HG03565 (cell line): ENCODE measurements around the gene HCRT.
"Not testable (repeated sequence)": the region's sequence is repeated elsewhere in the genome, so short reads cannot be mapped to it uniquely, and the experiment has no call there.

Experiments used
- ATAC-seq: cut with Tn5 transposase; IDR thresholded peaks from one replicate; pipeline ENCODE4 v1.9.1; 2021; ENCODE audit warnings: mild to moderate bottlenecking, moderate library complexity; ENCODE audit not compliant: unreplicated experiment

The HCRT gene

GRCh38 chr17:42198897-42199296 lies 13.6 kb upstream of the HCRT start:
- no peak for ATAC-seq

- no peak for ATAC-seq
Observed at GRCh38 chr17:42197564-42198156, 12.4 kb upstream of the HCRT start.

GRCh38 chr17:42193969-42194899 lies 9.0 kb upstream of the HCRT start, which contains the start of gene GHDC:
Gene GHDC (minus strand): TSS chr17:42194494. CDS start chr17:42193581, 913 bp downstream.
- ATAC-seq, result peak; percentile 73

- ATAC-seq, result no peak
Observed at GRCh38 chr17:42193216-42193968, 8.1 kb upstream of the HCRT start.

- ATAC-seq, result no peak
Observed at GRCh38 chr17:42192189-42193126, 7.2 kb upstream of the HCRT start.

- ATAC-seq, result no peak
Observed at GRCh38 chr17:42191275-42191608, 6.0 kb upstream of the HCRT start.

- ATAC-seq, result no peak
Observed at GRCh38 chr17:42190491-42191274, 5.4 kb upstream of the HCRT start.

GRCh38 chr17:42189651-42189965 lies 4.4 kb upstream of the HCRT start:
- ATAC-seq, result no peak

- ATAC-seq, result no peak
Observed at GRCh38 chr17:42188749-42189650, 3.7 kb upstream of the HCRT start.

GRCh38 chr17:42187833-42188232 lies 2.6 kb upstream of the HCRT start:
- no peak for ATAC-seq

GRCh38 chr17:42186191-42186590 lies 939 bp upstream of the HCRT start:
- ATAC-seq, result not testable (repeated sequence)

GRCh38 chr17:42185621-42185930 lies 324 bp upstream of the HCRT start:
- no peak for ATAC-seq

- peak; percentile 68 for ATAC-seq
Observed at GRCh38 chr17:42183741-42184711, 1.2 kb downstream of the HCRT start.

GRCh38 chr17:42182927-42183734 lies 2.1 kb downstream of the HCRT start:
- no peak for ATAC-seq

GRCh38 chr17:42181851-42182207 lies 3.4 kb downstream of the HCRT start:
- no peak for ATAC-seq

- peak; percentile 36 for ATAC-seq
Observed at GRCh38 chr17:42180922-42181850, 4.1 kb downstream of the HCRT start, which contains the start of gene KCNH4. Gene KCNH4 (minus strand): TSS chr17:42181142. CDS start chr17:42180945, 197 bp downstream.
